Left lobe of liver (tissue), 2 donors: ENCODE measurements around the gene LRRC4B. TPM values are rescaled to one million over a fixed set of nuclear protein-coding genes. Genes with fewer than 3 reads are reported as not detected.

ENCODE experiments used
- ATAC-seq: fragments of 200-7000 bp; cut with Tn5 transposase; one replicate; pipeline ENCODE4 v1.9.1; 2020; ENCODE audit warnings: mild to moderate bottlenecking, moderate library complexity
- DNase-seq: peaks from one replicate; pipeline ENCODE4 v3.0.0-alpha.2; 2020; ENCODE audit warnings: low spot score
- total RNA-seq: library from RNA; stranded (reverse); gene quantifications from one replicate; pipeline ENCODE4 v1.2.1, GENCODE V29; 2021
- donor health status: DM: no; HTN: no; CAD: no; lungs with moderate emphysema.
- donor health status: DM: no; HTN: yes; CAD: no.

LRRC4B gene
- total RNA-seq, 1 donor from 2014 or later: 0.53 TPM

- ATAC-seq: no peak
- DNase-seq: no peak
Observed at GRCh38 chr19:50573741-50574461, 5.7 kb upstream of the LRRC4B start.

- DNase-seq (no peak), ATAC-seq (no peak)
Observed at GRCh38 chr19:50570997-50571396, 2.8 kb upstream of the LRRC4B start.

- ATAC-seq (no peak), DNase-seq (no peak)
Observed at GRCh38 chr19:50569938-50570540, 1.8 kb upstream of the LRRC4B start.

GRCh38 chr19:50568728-50569698 is 778 bp upstream of the LRRC4B start:
- DNase-seq (no peak), ATAC-seq (no peak)

- ATAC-seq (no peak), DNase-seq (no peak)
Observed at GRCh38 chr19:50567052-50567841, 988 bp downstream of the LRRC4B start.

GRCh38 chr19:50565984-50566903 is 2.0 kb downstream of the LRRC4B start:
- ATAC-seq (no peak), DNase-seq (no peak)

GRCh38 chr19:50564229-50565105 is 3.8 kb downstream of the LRRC4B start:
- ATAC-seq: no peak

GRCh38 chr19:50563597-50563996 is 4.6 kb downstream of the LRRC4B start:
- ATAC-seq (no peak), DNase-seq (no peak)

More at GRCh38 chr19:50564229-50565105, 3.8 kb downstream of the LRRC4B start:
- no peak for DNase-seq

GRCh38 chr19:50562996-50563395 is 5.2 kb downstream of the LRRC4B start:
- no peak for DNase-seq
- no peak for ATAC-seq

GRCh38 chr19:50562329-50562728 is 5.9 kb downstream of the LRRC4B start:
- no peak for DNase-seq

GRCh38 chr19:50559636-50560035 is 8.6 kb downstream of the LRRC4B start:
- DNase-seq (no peak), ATAC-seq (no peak)

More at GRCh38 chr19:50562329-50562728, 5.9 kb downstream of the LRRC4B start:
- ATAC-seq: no peak

- no peak for ATAC-seq
- no peak for DNase-seq
Observed at GRCh38 chr19:50558449-50558848, 9.8 kb downstream of the LRRC4B start.

- DNase-seq (no peak), ATAC-seq (no peak)
Observed at GRCh38 chr19:50558039-50558438, 10.2 kb downstream of the LRRC4B start.

GRCh38 chr19:50557009-50557613 is 11.1 kb downstream of the LRRC4B start:
- DNase-seq: no peak
- ATAC-seq: no peak

- DNase-seq (peak; percentile 58), ATAC-seq (peak; percentile 75)
Observed at GRCh38 chr19:50556282-50557008, 11.8 kb downstream of the LRRC4B start.

GRCh38 chr19:50555450-50556281 is 12.6 kb downstream of the LRRC4B start:
- ATAC-seq: no peak
- no peak for DNase-seq

GRCh38 chr19:50555033-50555432 is 13.2 kb downstream of the LRRC4B start:
- DNase-seq (no peak), ATAC-seq (no peak)
